HG03097 (cell line): ENCODE results near the gene MEX3C.

Experiments used
- ATAC-seq: cut with Tn5 transposase; IDR thresholded peaks from one replicate; pipeline ENCODE4 v1.9.1; 2021; ENCODE audit not compliant: unreplicated experiment, low FRiP score

MEX3C gene

GRCh38 chr18:51157215-51157614, 40.3 kb downstream of the MEX3C start:
- no peak for ATAC-seq

DNA sequence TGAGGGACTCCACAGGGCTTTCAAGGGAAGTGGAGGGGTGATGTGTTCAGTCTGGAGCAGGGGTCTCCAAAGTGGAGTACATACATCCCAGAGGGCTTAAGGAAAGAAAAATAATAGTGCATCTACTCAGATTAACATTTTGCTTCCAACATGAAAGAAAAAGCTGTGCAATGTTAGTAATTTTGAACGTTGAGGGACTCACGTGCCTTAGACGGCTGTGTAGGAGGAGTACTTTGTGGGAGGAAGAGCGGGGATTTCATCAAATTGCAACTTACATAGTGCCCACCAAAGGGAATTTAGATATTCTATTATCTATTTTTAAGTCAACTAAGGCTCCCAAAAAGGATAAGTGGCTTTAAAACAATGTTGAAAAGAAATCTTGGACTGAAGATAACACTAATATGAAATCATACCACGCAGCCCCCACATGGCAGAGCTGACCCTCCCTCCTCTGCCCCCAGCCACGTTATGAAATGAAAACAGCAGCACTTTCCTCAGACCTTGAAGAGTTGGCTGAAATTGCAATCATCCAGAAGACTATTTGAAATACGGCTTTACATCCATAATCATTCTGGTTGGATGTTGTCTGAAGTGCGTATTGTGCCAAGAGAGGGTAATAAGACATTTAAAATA, 42.9 kb downstream of the MEX3C start:
- no peak for ATAC-seq

DNA sequence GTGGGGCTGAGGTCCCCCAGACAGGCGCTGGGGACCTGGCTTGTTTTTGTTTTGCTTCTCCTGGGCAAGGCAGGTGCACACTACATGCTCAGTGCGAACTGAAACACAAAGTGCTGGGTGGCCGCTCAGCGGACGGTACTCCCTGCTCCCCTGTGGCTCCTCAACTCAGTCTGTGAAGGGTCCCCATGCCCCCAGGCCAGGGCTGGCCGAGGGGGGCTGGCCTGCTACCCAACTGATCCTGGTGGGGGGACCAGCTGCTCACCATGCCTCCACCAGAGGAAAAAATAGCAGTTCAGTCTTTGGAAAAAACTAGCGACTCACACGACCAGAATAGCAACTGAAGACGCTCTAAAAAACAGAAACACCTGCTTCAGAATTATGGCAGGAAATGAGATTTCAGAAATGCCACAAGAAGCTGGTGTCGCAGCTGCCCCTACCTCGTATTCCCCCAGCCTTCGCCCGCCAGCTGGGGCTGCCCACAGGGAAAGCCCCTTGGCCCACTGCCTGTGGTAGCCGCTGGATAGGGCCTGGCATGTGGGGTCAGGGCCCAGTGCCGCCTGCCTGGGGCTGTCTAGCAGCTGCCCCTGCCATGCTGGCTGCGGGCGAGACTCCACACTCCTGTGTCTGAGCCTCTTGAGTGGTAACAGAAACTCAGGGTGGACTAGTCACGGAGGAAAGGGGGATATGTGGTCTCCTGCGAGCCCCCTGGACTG, 43.7 kb downstream of the MEX3C start:
- peak; percentile 78 for ATAC-seq

GRCh38 chr18:51151568-51152511, 45.6 kb downstream of the MEX3C start:
- no peak for ATAC-seq

DNA sequence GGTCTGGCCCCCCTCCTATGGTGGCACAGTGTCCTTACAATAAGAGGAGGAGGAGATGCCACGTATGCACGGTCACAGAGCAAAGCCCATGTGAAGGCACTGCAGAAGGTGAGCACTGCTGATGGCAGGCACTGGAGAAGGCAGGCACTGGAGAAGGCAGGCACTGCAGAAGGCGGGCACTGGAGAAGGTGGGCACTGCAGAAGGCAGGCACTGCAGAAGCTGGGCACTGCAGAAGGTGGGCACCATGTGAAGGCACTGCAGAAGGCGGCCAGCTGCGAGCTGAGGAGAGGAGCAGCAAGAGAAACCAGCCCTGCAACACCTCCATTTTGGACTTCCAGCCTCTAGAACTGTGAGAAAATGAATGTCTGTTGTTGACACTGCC, 46.3 kb downstream of the MEX3C start:
- ATAC-seq, result no peak

- no peak for ATAC-seq
Measured at GRCh38 chr18:51150113-51150700, 47.3 kb downstream of the MEX3C start.

GRCh38 chr18:51149670-51150069, 47.8 kb downstream of the MEX3C start:
- no peak for ATAC-seq

DNA sequence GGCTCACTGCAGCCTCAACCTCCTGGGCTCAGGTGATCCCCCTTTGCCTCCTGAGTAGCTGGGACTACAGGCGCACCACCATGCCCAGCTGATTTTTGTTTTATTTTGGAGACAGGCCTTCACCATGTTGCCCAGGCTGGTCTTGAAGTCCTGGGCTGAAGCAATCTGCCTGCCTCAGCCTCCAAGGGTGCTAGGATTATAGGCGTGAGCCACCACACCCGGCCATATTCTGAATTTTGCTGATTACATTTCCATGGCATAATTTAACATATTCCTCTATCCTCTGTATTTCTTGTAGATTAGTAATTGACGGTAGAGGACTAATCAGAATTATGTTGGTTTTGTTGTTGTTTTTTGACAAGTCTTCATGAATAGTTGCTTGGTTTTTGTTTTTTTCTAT, 50.6 kb downstream of the MEX3C start:
- ATAC-seq, result no peak

GRCh38 chr18:51138936-51139335, 58.5 kb downstream of the MEX3C start:
- ATAC-seq, result no peak

DNA sequence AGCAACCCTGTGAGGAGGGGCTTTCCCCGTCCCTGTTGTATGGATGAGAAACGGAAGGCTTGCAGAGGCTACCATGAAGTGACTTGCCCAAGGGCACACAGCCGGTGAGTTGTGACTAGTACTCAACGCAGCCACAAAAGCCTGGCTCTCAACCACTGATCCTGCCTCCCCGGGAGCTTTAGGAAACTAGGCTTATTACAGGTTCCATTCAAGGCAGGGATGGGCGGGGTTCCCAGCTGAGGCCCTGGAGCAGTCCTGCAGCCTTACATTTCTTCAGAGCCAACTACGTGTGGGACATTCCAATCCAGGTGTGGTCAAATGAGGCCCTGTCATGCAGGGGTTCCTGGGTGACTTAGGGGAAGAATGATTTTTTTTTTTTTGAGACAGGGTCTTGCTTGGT, 59.6 kb downstream of the MEX3C start:
- no peak for ATAC-seq

- ATAC-seq, result no peak
Measured at GRCh38 chr18:51137026-51137729, 60.3 kb downstream of the MEX3C start.

DNA sequence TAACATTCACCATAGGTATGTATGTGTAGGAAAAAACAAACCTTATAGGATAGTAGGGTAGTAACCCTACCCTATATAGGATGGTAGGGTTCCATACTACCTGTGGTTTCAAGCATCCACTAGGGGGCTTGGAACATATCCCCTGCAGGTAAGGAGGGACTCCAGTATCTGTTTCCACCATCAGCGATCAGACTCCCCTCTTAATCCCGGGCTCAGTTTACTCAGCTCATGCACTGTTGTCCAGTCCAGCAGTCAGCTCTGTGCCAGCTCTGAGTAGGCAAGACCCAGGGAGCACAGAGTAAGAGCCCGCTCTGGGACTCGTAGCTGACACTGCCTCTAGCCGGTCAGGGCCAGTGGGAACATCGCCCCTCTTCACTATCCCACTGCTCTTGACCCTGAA, 61.7 kb downstream of the MEX3C start:
- ATAC-seq, result no peak

DNA sequence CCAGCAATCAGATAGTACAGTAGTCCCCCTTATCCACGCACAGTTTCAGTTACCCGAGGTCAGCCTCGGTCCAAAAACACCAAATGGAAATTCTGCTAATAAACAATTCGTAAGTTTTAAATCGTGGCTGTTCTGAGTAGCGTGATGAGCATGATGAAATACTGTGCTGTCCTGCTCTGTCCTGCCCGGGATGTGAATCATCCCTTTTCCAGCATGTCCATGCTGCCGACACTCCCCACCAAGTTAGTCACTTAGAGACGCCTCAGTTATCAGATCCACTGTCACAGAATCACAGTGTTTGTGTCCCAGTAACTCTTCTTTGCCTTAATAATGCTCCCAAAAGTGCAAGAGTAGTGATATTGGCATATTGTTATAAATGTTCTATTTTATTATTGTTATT, 62.1 kb downstream of the MEX3C start:
- no peak for ATAC-seq

DNA sequence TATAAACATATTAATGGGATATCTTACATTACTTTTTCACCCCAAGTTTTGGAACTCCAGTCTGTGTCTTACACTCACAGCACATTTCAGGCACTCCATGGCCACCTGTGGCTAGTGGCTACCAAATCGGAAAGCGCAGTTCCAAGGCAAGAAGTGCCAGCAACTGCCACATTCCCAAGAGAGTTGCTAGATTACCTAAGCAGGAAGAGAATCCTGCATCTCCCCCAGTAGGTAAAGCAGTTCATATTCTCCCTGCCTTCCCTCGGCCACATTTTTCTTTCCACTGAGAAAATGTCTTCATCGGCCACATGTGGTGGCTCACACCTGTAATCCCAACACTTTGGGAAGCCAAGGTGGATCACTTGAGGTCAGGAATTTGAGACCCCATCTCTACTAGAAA, 62.8 kb downstream of the MEX3C start:
- ATAC-seq, result no peak

- ATAC-seq, result no peak
Measured at GRCh38 chr18:51133580-51134160, 63.8 kb downstream of the MEX3C start.

- ATAC-seq, result no peak
Measured at GRCh38 chr18:51132256-51132935, 65.1 kb downstream of the MEX3C start.

DNA sequence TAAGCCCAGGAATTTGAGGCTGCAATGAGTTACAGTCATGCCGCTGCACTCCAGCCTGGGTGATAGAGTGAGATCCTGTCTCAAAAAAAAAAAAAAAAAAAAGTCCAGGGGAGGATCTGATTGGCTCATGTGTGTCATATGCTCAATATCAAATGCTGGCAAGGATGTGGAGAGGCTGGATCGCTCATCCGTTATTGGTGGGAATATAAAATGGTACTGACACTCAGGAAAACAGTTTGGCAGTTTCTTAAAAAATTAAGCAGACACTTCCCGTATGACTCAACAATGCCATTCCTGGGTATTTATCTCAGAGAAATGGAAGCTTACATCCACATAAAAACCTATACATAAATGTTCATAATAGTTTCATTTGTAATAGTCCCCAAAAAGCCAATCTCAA, 68.9 kb downstream of the MEX3C start:
- no peak for ATAC-seq

DNA sequence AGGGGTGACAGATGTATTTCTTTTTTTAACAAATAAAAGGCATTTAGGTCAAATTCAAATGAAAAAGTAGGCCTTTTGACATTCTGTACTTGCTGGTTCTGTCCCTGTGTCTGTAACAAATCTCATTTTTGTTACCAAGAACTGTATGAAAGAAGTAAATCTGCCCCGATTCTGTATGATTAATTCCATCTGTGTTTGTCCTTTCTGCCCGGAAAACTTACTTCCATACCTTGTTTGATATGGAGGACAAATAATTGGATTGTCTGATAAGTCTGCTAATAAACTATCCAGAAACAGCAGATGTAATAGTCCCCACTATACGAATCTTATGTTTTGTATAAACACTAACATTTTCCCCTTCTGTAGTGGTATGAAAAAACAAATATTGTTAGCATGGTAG, 69.8 kb downstream of the MEX3C start:
- no peak for ATAC-seq

GRCh38 chr18:51125976-51126375, 71.5 kb downstream of the MEX3C start:
- ATAC-seq, result no peak
